ENCODE measurements around the gene POLR3K. TPM values are rescaled to one million over a fixed set of nuclear protein-coding genes. Genes with fewer than 3 reads are reported as not detected.

The POLR3K gene
- total RNA-seq, 1 donor from 2014 or later, result 12.1 TPM

- Histone ChIP-seq H3K36me3 (peaks cover 63% of the 10 kb centered on the region), H3K27me3 (ENCODE audit: low read depth) (no peaks in the 10 kb centered on the region), H3K4me3 (peak overlapping the region; percentile 2), H3K9me3 (no peaks in the 10 kb centered on the region), H3K4me1 (peaks cover 41% of the 10 kb centered on the region), H3K27ac (peak overlapping the region; percentile 85)
- DNase-seq, result no peak
- ATAC-seq, result no peak
- TF ChIP-seq CTCF (IDR thresholded peaks at IDR 0.05), result no peak
- intact Hi-C loops (cut with DNase I), result no loop called here
Measured at GRCh38 chr16:83781-84615, 30.6 kb upstream of the POLR3K start.

- no peak for TF ChIP-seq CTCF (IDR thresholded peaks at IDR 0.05)
- ATAC-seq (no peak), DNase-seq (no peak)
- H3K9me3 ChIP-seq, result no peaks in the 10 kb centered on the region
- no peaks in the 10 kb centered on the region for H3K27me3 ChIP-seq (ENCODE audit: low read depth)
- H3K4me3 ChIP-seq, result no peak overlapping the region
- peaks cover 47% of the 10 kb centered on the region for H3K4me1 ChIP-seq
- no peak overlapping the region for H3K27ac ChIP-seq
- peaks cover 54% of the 10 kb centered on the region for H3K36me3 ChIP-seq
- intact Hi-C loops (cut with DNase I), result no loop called here
Measured at GRCh38 chr16:83060-83603, 29.7 kb upstream of the POLR3K start.

GRCh38 chr16:79151-80054 is 26.0 kb upstream of the POLR3K start:
- ATAC-seq, result no peak
- Histone ChIP-seq H3K4me1 (peaks cover 54% of the 10 kb centered on the region), H3K27me3 (ENCODE audit: low read depth) (no peaks in the 10 kb centered on the region), H3K9me3 (no peaks in the 10 kb centered on the region), H3K4me3 (peak overlapping the region; percentile 92), H3K27ac (peak overlapping the region; percentile 94), H3K36me3 (peaks cover 24% of the 10 kb centered on the region)
- no peak for TF ChIP-seq CTCF (IDR thresholded peaks at IDR 0.05)
- intact Hi-C loops (cut with DNase I), result no loop called here
- no peak for DNase-seq

- Histone ChIP-seq H3K4me3 (peak overlapping the region; percentile 92), H3K36me3 (peaks cover 24% of the 10 kb centered on the region), H3K27me3 (ENCODE audit: low read depth) (no peaks in the 10 kb centered on the region), H3K9me3 (no peaks in the 10 kb centered on the region), H3K27ac (peak overlapping the region; percentile 94), H3K4me1 (peaks cover 54% of the 10 kb centered on the region)
- TF ChIP-seq CTCF (IDR thresholded peaks at IDR 0.05), result no peak
- peak in 1 of 2 donors; percentile 1 for ATAC-seq
- intact Hi-C loops (cut with DNase I), result no loop called here
- no peak for DNase-seq
Measured at GRCh38 chr16:78444-79150, 25.2 kb upstream of the POLR3K start.
